HL-60 (cell line): ENCODE data around the gene XKR8.

Experiments
- CTCF ChIP-seq: IDR thresholded peaks from one replicate; pipeline ENCODE4 v1.5.1; 2011; ENCODE audit warnings: low read length, control low read depth, inconsistent platforms; ENCODE audit not compliant: insufficient read depth
- POLR2AphosphoS5 ChIP-seq: IDR thresholded peaks from 2 replicates; pipeline ENCODE4 v1.6.1; 2012; ENCODE audit warnings: low read depth
- REST ChIP-seq: IDR thresholded peaks from 2 replicates; pipeline ENCODE4 v1.6.1; 2012; ENCODE audit warnings: low read depth; ENCODE audit not compliant: insufficient replicate concordance

- no peak for TF ChIP-seq CTCF
- no peak for TF ChIP-seq POLR2AphosphoS5
- no peak for TF ChIP-seq REST
These were observed 17.9 kb upstream of the XKR8 start for GRCh38 chr1:27941671-27942540.
